ENCODE measurements around the gene NKX6-1.

- TF ChIP-seq POLR2A (IDR thresholded peaks at IDR 0.05) (no peak), POLR2AphosphoS5 (IDR thresholded peaks at IDR 0.05) (no peak), CTCF (IDR thresholded peaks at IDR 0.05) (no peak)
Observed at GRCh38 chr4:84507941-84508340, 8.8 kb upstream of the NKX6-1 start.
